PC-9 (cell line): ENCODE measurements around the gene MBIP. TPM values are rescaled to one million over a fixed set of nuclear protein-coding genes. Genes with fewer than 3 reads are reported as not detected.

Source experiments
- BruUV-seq: library from RNA; stranded (reverse); fragments of 400-500 nt; replicated peaks from 2 replicates; lab custom pipeline; 2021; lab: Mats Ljungman, UMichigan
- CTCF ChIA-PET: fragments of 300-600 bp; sonication (Branson Sonifier 250); formaldehyde crosslinking; loops from one replicate; lab custom pipeline; 2022; ENCODE audit warnings: antibody characterized with exemption; lab: Charles Lee
- POLR2A ChIA-PET: fragments of 300-600 bp; sonication (Branson Sonifier 250); formaldehyde crosslinking; loops from one replicate; lab custom pipeline; 2022; ENCODE audit warnings: antibody characterized with exemption; ENCODE audit not compliant: unreplicated experiment; lab: Charles Lee
- DNase-seq, 2 experiments: peaks; one replicate each; pipeline versions ENCODE4 v3.0.0 to v3.0.0-alpha.2; 2015 to 2022; ENCODE audit warnings: mixed read lengths in 1 of 2
- H2AFZ ChIP-seq: fragments of 200-600 bp; sonication (generic); 2 replicates; pipeline ENCODE4 v1.8.1; 2017; ENCODE audit warnings: antibody characterized with exemption
- H3F3A ChIP-seq: fragments of 200-600 bp; sonication (generic); 2 replicates; pipeline ENCODE4 v1.8.1; 2017; ENCODE audit warnings: antibody characterized with exemption, mild to moderate bottlenecking, low read depth; ENCODE audit not compliant: insufficient read depth
- H3K27ac ChIP-seq: fragments of 200-600 bp; sonication (generic); 2 replicates; pipeline ENCODE4 v1.6.1; 2016; ENCODE audit warnings: mixed run types
- H3K27me3 ChIP-seq: fragments of 200-600 bp; sonication (generic); 2 replicates; pipeline ENCODE4 v1.6.1; 2016; ENCODE audit warnings: low read depth, mixed run types; ENCODE audit not compliant: insufficient read depth
- H3K36me3 ChIP-seq: fragments of 200-600 bp; sonication (generic); 2 replicates; pipeline ENCODE4 v1.6.1; 2016; ENCODE audit warnings: low read depth, mixed run types
- H3K4me1 ChIP-seq: fragments of 200-600 bp; sonication (generic); replicated peaks from 2 replicates; pipeline ENCODE4 v1.6.1; 2016; ENCODE audit warnings: mixed run types; ENCODE audit not compliant: insufficient read depth
- H3K4me2 ChIP-seq: fragments of 200-600 bp; sonication (generic); 2 replicates; pipeline ENCODE4 v1.6.1; 2017; ENCODE audit warnings: mixed run types
- H3K4me3 ChIP-seq: fragments of 200-600 bp; sonication (generic); 2 replicates; pipeline ENCODE4 v1.6.1; 2016; ENCODE audit warnings: mixed run types
- H3K79me2 ChIP-seq: fragments of 200-600 bp; sonication (generic); 2 replicates; pipeline ENCODE4 v1.6.1; 2017; ENCODE audit warnings: low read depth, mixed run types
- H3K9me2 ChIP-seq: fragments of 200-600 bp; sonication (generic); 2 replicates; pipeline ENCODE4 v1.8.1; 2017; ENCODE audit warnings: mild to moderate bottlenecking; ENCODE audit not compliant: insufficient read depth
- H3K9me3 ChIP-seq: fragments of 200-600 bp; sonication (generic); 2 replicates; pipeline ENCODE4 v1.8.1; 2016; ENCODE audit warnings: low read depth; ENCODE audit not compliant: insufficient read depth
- H4K20me1 ChIP-seq: fragments of 200-600 bp; sonication (generic); 2 replicates; pipeline ENCODE4 v1.8.1; 2017; ENCODE audit not compliant: insufficient read depth
- EZH2 ChIP-seq: fragments of 200-600 bp; sonication (generic); IDR thresholded peaks from 2 replicates; pipeline ENCODE4 v1.8.0; 2017; ENCODE audit warnings: antibody characterized with exemption, low read depth
- intact Hi-C: fragments of 100-400 bp; cut with micrococcal nuclease; formaldehyde crosslinking; loops from one replicate; pipeline ENCODE4 v1.10.0; 2022; ENCODE audit not compliant: unreplicated experiment
- total RNA-seq: library from RNA; stranded (reverse); gene quantifications from 2 replicates; pipeline ENCODE4 v1.2.3, GENCODE V29; 2021
- TF ChIP-seq, protein P1 (sequence below): fragments of 200-600 bp; sonication (generic); conservative IDR thresholded peaks from 2 replicates; pipeline ENCODE4 v1.6.1; 2017; ENCODE audit warnings: mixed run types, antibody characterized with exemption, mild to moderate bottlenecking, moderate library complexity

The MBIP gene
- total RNA-seq, 1 experiment from 2014 or later, result 15.2 TPM

- no peak for DNase-seq
- Histone ChIP-seq H2AFZ (no peak overlapping the region), H3K4me2 (no peak overlapping the region), H3K36me3 (no peaks in the 10 kb centered on the region), H4K20me1 (no peaks in the 10 kb centered on the region), H3K9me3 (no peaks in the 10 kb centered on the region), H3K27me3 (no peaks in the 10 kb centered on the region), H3F3A (no peaks in the 10 kb centered on the region), H3K4me3 (no peak overlapping the region), H3K27ac (no peak overlapping the region), H3K79me2 (no peaks in the 10 kb centered on the region), H3K9me2 (no peaks in the 10 kb centered on the region), H3K4me1 (no peaks in the 10 kb centered on the region)
- TF ChIP-seq, protein P1, sequence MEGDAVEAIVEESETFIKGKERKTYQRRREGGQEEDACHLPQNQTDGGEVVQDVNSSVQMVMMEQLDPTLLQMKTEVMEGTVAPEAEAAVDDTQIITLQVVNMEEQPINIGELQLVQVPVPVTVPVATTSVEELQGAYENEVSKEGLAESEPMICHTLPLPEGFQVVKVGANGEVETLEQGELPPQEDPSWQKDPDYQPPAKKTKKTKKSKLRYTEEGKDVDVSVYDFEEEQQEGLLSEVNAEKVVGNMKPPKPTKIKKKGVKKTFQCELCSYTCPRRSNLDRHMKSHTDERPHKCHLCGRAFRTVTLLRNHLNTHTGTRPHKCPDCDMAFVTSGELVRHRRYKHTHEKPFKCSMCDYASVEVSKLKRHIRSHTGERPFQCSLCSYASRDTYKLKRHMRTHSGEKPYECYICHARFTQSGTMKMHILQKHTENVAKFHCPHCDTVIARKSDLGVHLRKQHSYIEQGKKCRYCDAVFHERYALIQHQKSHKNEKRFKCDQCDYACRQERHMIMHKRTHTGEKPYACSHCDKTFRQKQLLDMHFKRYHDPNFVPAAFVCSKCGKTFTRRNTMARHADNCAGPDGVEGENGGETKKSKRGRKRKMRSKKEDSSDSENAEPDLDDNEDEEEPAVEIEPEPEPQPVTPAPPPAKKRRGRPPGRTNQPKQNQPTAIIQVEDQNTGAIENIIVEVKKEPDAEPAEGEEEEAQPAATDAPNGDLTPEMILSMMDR, result no peak
- no peak for TF ChIP-seq EZH2
- ChIA-PET POLR2A (no interaction called here), CTCF (no interaction called here)
- intact Hi-C loops, result no loop called here
- no TSS peak for BruUV-seq
Observed at GRCh38 chr14:36268121-36268520, 52.3 kb downstream of the MBIP start.

DNA sequence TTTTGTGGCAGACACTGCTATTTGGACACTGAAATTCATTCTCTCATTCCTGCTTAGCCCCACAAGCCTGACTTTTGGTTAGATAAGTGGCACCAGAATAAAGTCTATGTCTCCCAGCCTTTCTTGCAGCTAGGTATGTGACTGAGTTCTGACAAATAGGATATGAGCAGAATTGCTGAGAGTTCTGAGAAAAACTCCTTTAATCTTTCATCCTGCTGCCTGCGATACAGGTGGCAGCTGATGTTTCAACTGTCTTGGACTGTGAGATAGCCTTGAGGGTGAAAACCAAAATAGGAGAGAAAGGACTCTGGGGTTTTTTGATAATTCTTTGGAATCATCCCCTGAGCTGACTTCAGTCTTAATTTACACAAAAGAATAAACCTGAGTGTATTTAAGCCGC is 55.8 kb downstream of the MBIP start:
- no TSS peak for BruUV-seq
- intact Hi-C loops, result no loop called here
- no peaks in the 10 kb centered on the region for H4K20me1 ChIP-seq
- CTCF ChIA-PET, result no interaction called here
- POLR2A ChIA-PET, result no interaction called here
- no peaks in the 10 kb centered on the region for H3K79me2 ChIP-seq
- H3K4me1 ChIP-seq, result no peaks in the 10 kb centered on the region
- H3K9me3 ChIP-seq, result no peaks in the 10 kb centered on the region
- no peaks in the 10 kb centered on the region for H3K27me3 ChIP-seq
- no peak overlapping the region for H2AFZ ChIP-seq
- no peaks in the 10 kb centered on the region for H3K36me3 ChIP-seq
- H3F3A ChIP-seq, result no peaks in the 10 kb centered on the region
- TF ChIP-seq, protein P1, result no peak
- no peak for TF ChIP-seq EZH2
- H3K4me3 ChIP-seq, result no peak overlapping the region
- H3K9me2 ChIP-seq, result no peaks in the 10 kb centered on the region
- no peak overlapping the region for H3K4me2 ChIP-seq
- no peak for DNase-seq
- H3K27ac ChIP-seq, result no peak overlapping the region

DNA sequence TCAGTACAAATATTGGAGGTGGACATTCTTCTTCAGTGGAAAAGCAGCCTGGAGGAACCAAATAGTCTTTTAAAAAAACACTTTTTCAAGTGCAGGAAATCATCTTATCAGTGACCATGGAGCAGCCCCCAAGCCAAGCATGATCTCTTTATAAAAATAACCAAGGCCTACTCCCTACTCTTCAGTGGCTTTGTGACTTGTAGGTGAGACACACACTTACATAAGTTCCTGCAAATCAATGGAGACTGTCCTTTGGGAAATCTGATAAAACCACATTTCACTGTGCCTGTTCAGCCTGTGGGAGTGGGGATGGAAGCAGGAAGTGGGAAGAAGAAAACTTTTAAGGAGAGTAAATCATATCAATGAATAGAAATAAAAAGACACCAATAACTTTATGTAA is 56.3 kb downstream of the MBIP start:
- Histone ChIP-seq H3K36me3 (no peaks in the 10 kb centered on the region), H3K79me2 (no peaks in the 10 kb centered on the region), H3K4me2 (no peak overlapping the region), H3K27me3 (no peaks in the 10 kb centered on the region), H3K9me2 (no peaks in the 10 kb centered on the region), H3K4me1 (no peaks in the 10 kb centered on the region), H2AFZ (no peak overlapping the region), H4K20me1 (no peaks in the 10 kb centered on the region), H3F3A (no peaks in the 10 kb centered on the region), H3K27ac (no peak overlapping the region), H3K9me3 (no peaks in the 10 kb centered on the region), H3K4me3 (no peak overlapping the region)
- DNase-seq, result no peak
- BruUV-seq, result no TSS peak
- TF ChIP-seq EZH2, result no peak
- TF ChIP-seq, protein P1, result no peak
- POLR2A ChIA-PET, result no interaction called here
- CTCF ChIA-PET, result no interaction called here
- intact Hi-C loops, result no loop called here
